ENCODE results near the gene PCDH19.

- TF ChIP-seq POLR2A (IDR thresholded peaks at IDR 0.05) (no peak), CTCF (IDR thresholded peaks at IDR 0.05) (no peak)
Observed at GRCh38 chrX:100274916-100275315, 135.2 kb downstream of the PCDH19 start.

Data from uterus (tissue), 2 donors.